ENCODE data around the gene SCIN.
A peak's percentile ranks its signal among the peaks of the same experiment; 100 is the strongest.

The SCIN gene

GRCh38 chr7:12619461-12620069 is 49.0 kb downstream of the SCIN start:
- H3K4me3 ChIP-seq (ENCODE audit: low read depth, low read length), result no peak overlapping the region
- no peak for TF ChIP-seq CTCF (IDR thresholded peaks at IDR 0.05; ENCODE audit: low read depth, low read length)

GRCh38 chr7:12620371-12620770 is 49.9 kb downstream of the SCIN start:
- no peak overlapping the region for H3K4me3 ChIP-seq (ENCODE audit: low read depth, low read length)
- TF ChIP-seq CTCF (IDR thresholded peaks at IDR 0.05; ENCODE audit: low read depth, low read length), result no peak

GRCh38 chr7:12623223-12623622 is 52.7 kb downstream of the SCIN start:
- H3K4me3 ChIP-seq (ENCODE audit: low read depth, low read length), result no peak overlapping the region
- TF ChIP-seq CTCF (IDR thresholded peaks at IDR 0.05; ENCODE audit: low read depth, low read length), result no peak

GRCh38 chr7:12623885-12624498 is 53.5 kb downstream of the SCIN start:
- TF ChIP-seq CTCF (IDR thresholded peaks at IDR 0.05; ENCODE audit: low read depth, low read length), result peak; percentile 71
- H3K4me3 ChIP-seq (ENCODE audit: low read depth, low read length), result peak overlapping the region; percentile 23; the same call in 1 of the 2 replicates

GRCh38 chr7:12625836-12626235 is 55.3 kb downstream of the SCIN start:
- no peak overlapping the region for H3K4me3 ChIP-seq (ENCODE audit: low read depth, low read length)
- TF ChIP-seq CTCF (IDR thresholded peaks at IDR 0.05; ENCODE audit: low read depth, low read length), result no peak

- H3K4me3 ChIP-seq (ENCODE audit: low read depth, low read length), result no peak overlapping the region
- TF ChIP-seq CTCF (IDR thresholded peaks at IDR 0.05; ENCODE audit: low read depth, low read length), result no peak
These were observed 59.4 kb downstream of the SCIN start for GRCh38 chr7:12629816-12630512.

- no peak overlapping the region for H3K4me3 ChIP-seq (ENCODE audit: low read depth, low read length)
- TF ChIP-seq CTCF (IDR thresholded peaks at IDR 0.05; ENCODE audit: low read depth, low read length), result no peak
These were observed 59.9 kb downstream of the SCIN start for GRCh38 chr7:12630513-12630819.

All from WI38 (cell line).